ENCODE results near the gene SYK.

Gene SYK

GRCh38 chr9:90874194-90874593 lies 72.6 kb downstream of the SYK start:
- no peaks in the 10 kb centered on the region for H3K9me3 ChIP-seq (ENCODE audit: insufficient read depth, low read length, severe bottlenecking)
- H3K27me3 ChIP-seq (ENCODE audit: insufficient read depth, low read length, poor library complexity): no peaks in the 10 kb centered on the region
- H3K4me2 ChIP-seq (ENCODE audit: insufficient read depth, low read length): no peak overlapping the region
- H3K4me3 ChIP-seq (ENCODE audit: low read depth in 1 of 2, low read length in 2 of 2): no peak overlapping the region
- no peaks in the 10 kb centered on the region for H4K20me1 ChIP-seq (ENCODE audit: insufficient read depth, low read length)
- TF ChIP-seq EZH2 (IDR thresholded peaks at IDR 0.05; ENCODE audit: borderline replicate concordance, low read depth, low read length, severe bottlenecking) (no peak), CTCF (IDR thresholded peaks at IDR 0.05; ENCODE audit: borderline replicate concordance, extremely low read depth, low read length, poor library complexity, severe bottlenecking) (peak; percentile 35)
- H3K36me3 ChIP-seq (ENCODE audit: insufficient read depth, low read length): no peaks in the 10 kb centered on the region
- H3K27ac ChIP-seq (ENCODE audit: low read length): no peak overlapping the region
- no peak for ATAC-seq (ENCODE audit: insufficient read depth, low read depth)
- H3K79me2 ChIP-seq (ENCODE audit: insufficient read depth, low read length): no peaks in the 10 kb centered on the region
- no peak overlapping the region for H3K9ac ChIP-seq (ENCODE audit: low read depth, low read length)
- no peaks in the 10 kb centered on the region for H3K4me1 ChIP-seq (ENCODE audit: insufficient read depth, low read length)
- H2AFZ ChIP-seq (ENCODE audit: low read depth, low read length): no peak overlapping the region
- no peak for DNase-seq

- Histone ChIP-seq H3K4me3 (ENCODE audit: low read depth in 1 of 2, low read length in 2 of 2) (no peak overlapping the region), H3K36me3 (ENCODE audit: insufficient read depth, low read length) (no peaks in the 10 kb centered on the region), H3K4me1 (ENCODE audit: insufficient read depth, low read length) (no peaks in the 10 kb centered on the region), H2AFZ (ENCODE audit: low read depth, low read length) (no peak overlapping the region), H3K9ac (ENCODE audit: low read depth, low read length) (no peak overlapping the region), H3K27me3 (ENCODE audit: insufficient read depth, low read length, poor library complexity) (peaks cover 3% of the 10 kb centered on the region), H3K79me2 (ENCODE audit: insufficient read depth, low read length) (no peaks in the 10 kb centered on the region), H3K9me3 (ENCODE audit: insufficient read depth, low read length, severe bottlenecking) (no peaks in the 10 kb centered on the region), H4K20me1 (ENCODE audit: insufficient read depth, low read length) (no peaks in the 10 kb centered on the region), H3K4me2 (ENCODE audit: insufficient read depth, low read length) (no peak overlapping the region), H3K27ac (ENCODE audit: low read length) (no peak overlapping the region)
- no peak for ATAC-seq (ENCODE audit: insufficient read depth, low read depth)
- no peak for DNase-seq
- TF ChIP-seq CTCF (IDR thresholded peaks at IDR 0.05; ENCODE audit: borderline replicate concordance, extremely low read depth, low read length, poor library complexity, severe bottlenecking) (no peak), EZH2 (IDR thresholded peaks at IDR 0.05; ENCODE audit: borderline replicate concordance, low read depth, low read length, severe bottlenecking) (no peak)
Measured at GRCh38 chr9:90878562-90878961, 76.9 kb downstream of the SYK start.

GRCh38 chr9:90880066-90880465 lies 78.4 kb downstream of the SYK start:
- H3K36me3 ChIP-seq (ENCODE audit: insufficient read depth, low read length): no peaks in the 10 kb centered on the region
- no peaks in the 10 kb centered on the region for H4K20me1 ChIP-seq (ENCODE audit: insufficient read depth, low read length)
- no peak for TF ChIP-seq EZH2 (IDR thresholded peaks at IDR 0.05; ENCODE audit: borderline replicate concordance, low read depth, low read length, severe bottlenecking)
- no peak for TF ChIP-seq CTCF (IDR thresholded peaks at IDR 0.05; ENCODE audit: borderline replicate concordance, extremely low read depth, low read length, poor library complexity, severe bottlenecking)
- H3K9me3 ChIP-seq (ENCODE audit: insufficient read depth, low read length, severe bottlenecking): peaks cover 7% of the 10 kb centered on the region
- H3K4me2 ChIP-seq (ENCODE audit: insufficient read depth, low read length): no peak overlapping the region
- no peak overlapping the region for H3K4me3 ChIP-seq (ENCODE audit: low read depth in 1 of 2, low read length in 2 of 2)
- H3K27me3 ChIP-seq (ENCODE audit: insufficient read depth, low read length, poor library complexity): peaks cover 3% of the 10 kb centered on the region
- H3K79me2 ChIP-seq (ENCODE audit: insufficient read depth, low read length): no peaks in the 10 kb centered on the region
- no peak overlapping the region for H3K27ac ChIP-seq (ENCODE audit: low read length)
- H3K4me1 ChIP-seq (ENCODE audit: insufficient read depth, low read length): no peaks in the 10 kb centered on the region
- ATAC-seq (ENCODE audit: insufficient read depth, low read depth) (no peak), DNase-seq (no peak)
- no peak overlapping the region for H2AFZ ChIP-seq (ENCODE audit: low read depth, low read length)
- H3K9ac ChIP-seq (ENCODE audit: low read depth, low read length): no peak overlapping the region

- Histone ChIP-seq H3K79me2 (ENCODE audit: insufficient read depth, low read length) (no peaks in the 10 kb centered on the region), H3K36me3 (ENCODE audit: insufficient read depth, low read length) (no peaks in the 10 kb centered on the region), H2AFZ (ENCODE audit: low read depth, low read length) (no peak overlapping the region), H3K9me3 (ENCODE audit: insufficient read depth, low read length, severe bottlenecking) (peaks cover 7% of the 10 kb centered on the region), H3K9ac (ENCODE audit: low read depth, low read length) (no peak overlapping the region), H3K4me3 (ENCODE audit: low read depth in 1 of 2, low read length in 2 of 2) (no peak overlapping the region), H3K4me2 (ENCODE audit: insufficient read depth, low read length) (no peak overlapping the region), H3K27ac (ENCODE audit: low read length) (no peak overlapping the region), H4K20me1 (ENCODE audit: insufficient read depth, low read length) (no peaks in the 10 kb centered on the region), H3K27me3 (ENCODE audit: insufficient read depth, low read length, poor library complexity) (peaks cover 3% of the 10 kb centered on the region), H3K4me1 (ENCODE audit: insufficient read depth, low read length) (no peaks in the 10 kb centered on the region)
- no peak for DNase-seq
- TF ChIP-seq CTCF (IDR thresholded peaks at IDR 0.05; ENCODE audit: borderline replicate concordance, extremely low read depth, low read length, poor library complexity, severe bottlenecking): no peak
- no peak for TF ChIP-seq EZH2 (IDR thresholded peaks at IDR 0.05; ENCODE audit: borderline replicate concordance, low read depth, low read length, severe bottlenecking)
- ATAC-seq (ENCODE audit: insufficient read depth, low read depth): no peak
Measured at GRCh38 chr9:90880669-90881068, 79.0 kb downstream of the SYK start.

Measured in DND-41 (cell line).